HG03442 (cell line): ENCODE measurements around the gene HLA-DRB1.
"Not testable (repeated sequence)": the region's sequence is repeated elsewhere in the genome, so short reads cannot be mapped to it uniquely, and the experiment has no call there.

Experiments used
- ATAC-seq: cut with Tn5 transposase; IDR thresholded peaks from one replicate; pipeline ENCODE4 v1.9.1; 2021; ENCODE audit warnings: mild to moderate bottlenecking, moderate library complexity; ENCODE audit not compliant: unreplicated experiment

Gene HLA-DRB1

GRCh38 chr6:32589596-32590449, at the start of gene HLA-DRB1:
Gene HLA-DRB1, minus strand, starts transcription at chr6:32589848. Its CDS starts 106 bp downstream, at chr6:32589742.
- ATAC-seq, result peak; percentile 94

GRCh38 chr6:32638532-32639219, 49.0 kb upstream of the HLA-DRB1 start:
- no peak for ATAC-seq

GRCh38 chr6:32637883-32638282, 48.2 kb upstream of the HLA-DRB1 start:
- ATAC-seq, result no peak

- ATAC-seq, result peak; percentile 54
Measured at GRCh38 chr6:32637219-32637880, 47.7 kb upstream of the HLA-DRB1 start, which contains the start of gene HLA-DQA1. Gene HLA-DQA1, plus strand, starts transcription at chr6:32637406. Its CDS starts 53 bp downstream, at chr6:32637459.

GRCh38 chr6:32635526-32636123, 46.0 kb upstream of the HLA-DRB1 start:
- no peak for ATAC-seq

- not testable (repeated sequence) for ATAC-seq
Measured at GRCh38 chr6:32629793-32630192, 40.1 kb upstream of the HLA-DRB1 start.

GRCh38 chr6:32627831-32628230, 38.2 kb upstream of the HLA-DRB1 start:
- no peak for ATAC-seq

- no peak for ATAC-seq
Measured at GRCh38 chr6:32627249-32627648, 37.6 kb upstream of the HLA-DRB1 start.

- no peak for ATAC-seq
Measured at GRCh38 chr6:32625137-32625536, 35.5 kb upstream of the HLA-DRB1 start.

GRCh38 chr6:32624565-32624964, 34.9 kb upstream of the HLA-DRB1 start:
- no peak for ATAC-seq

GRCh38 chr6:32623693-32624092, 34.0 kb upstream of the HLA-DRB1 start:
- no peak for ATAC-seq

- ATAC-seq, result peak; percentile 69
Measured at GRCh38 chr6:32622545-32623401, 33.1 kb upstream of the HLA-DRB1 start.

GRCh38 chr6:32621372-32621771, 31.7 kb upstream of the HLA-DRB1 start:
- ATAC-seq, result no peak

- ATAC-seq, result no peak
Measured at GRCh38 chr6:32617751-32618150, 28.1 kb upstream of the HLA-DRB1 start.

- no peak for ATAC-seq
Measured at GRCh38 chr6:32615885-32616532, 26.4 kb upstream of the HLA-DRB1 start.

- ATAC-seq, result no peak
Measured at GRCh38 chr6:32614366-32615081, 24.9 kb upstream of the HLA-DRB1 start.

- no peak for ATAC-seq
Measured at GRCh38 chr6:32613475-32613874, 23.8 kb upstream of the HLA-DRB1 start.

- ATAC-seq, result no peak
Measured at GRCh38 chr6:32610682-32611296, 21.1 kb upstream of the HLA-DRB1 start.
